Stimulated activated CD4-positive, alpha-beta T cell treated with anti-CD3 and anti-CD28 coated beads, Interleukin-4, amount 100 ng/mL, for 1 hour (primary cell): Measurements from ENCODE around the gene ZBTB45.
A peak's percentile ranks its signal among the peaks of the same experiment; 100 is the strongest.

Experiments used
- DNase-seq: peaks from one replicate; pipeline ENCODE4 v3.0.0-alpha.2; 2020

Gene ZBTB45

GRCh38 chr19:58538257-58539168, 18.9 kb upstream of the ZBTB45 start:
- DNase-seq = peak; percentile 46

- DNase-seq = no peak
Measured at GRCh38 chr19:58536852-58537798, 17.5 kb upstream of the ZBTB45 start.

- DNase-seq = no peak
Measured at GRCh38 chr19:58535857-58536256, 16.2 kb upstream of the ZBTB45 start.

GRCh38 chr19:58531034-58531840, 11.6 kb upstream of the ZBTB45 start:
- no peak for DNase-seq

- no peak for DNase-seq
Measured at GRCh38 chr19:58529405-58529804, 9.8 kb upstream of the ZBTB45 start.

- DNase-seq = no peak
Measured at GRCh38 chr19:58522709-58523108, 3.1 kb upstream of the ZBTB45 start.

GRCh38 chr19:58521651-58522050, 2.0 kb upstream of the ZBTB45 start:
- no peak for DNase-seq

- no peak for DNase-seq
Measured at GRCh38 chr19:58520257-58520599, 618 bp upstream of the ZBTB45 start.

GRCh38 chr19:58519087-58519354, 589 bp downstream of the ZBTB45 start:
- peak; percentile 52 for DNase-seq

- DNase-seq = no peak
Measured at GRCh38 chr19:58518256-58519086, 1.1 kb downstream of the ZBTB45 start.

- DNase-seq = no peak
Measured at GRCh38 chr19:58516964-58517833, 2.4 kb downstream of the ZBTB45 start.

GRCh38 chr19:58516246-58516836, 3.3 kb downstream of the ZBTB45 start:
- DNase-seq = no peak

- DNase-seq = no peak
Measured at GRCh38 chr19:58515259-58515658, 4.4 kb downstream of the ZBTB45 start.

- DNase-seq = no peak
Measured at GRCh38 chr19:58514564-58515022, 5.0 kb downstream of the ZBTB45 start.

- peak; percentile 97 for DNase-seq
Measured at GRCh38 chr19:58513694-58514563, 5.7 kb downstream of the ZBTB45 start.

GRCh38 chr19:58513213-58513693, 6.4 kb downstream of the ZBTB45 start:
- no peak for DNase-seq

GRCh38 chr19:58511353-58512208, 8.0 kb downstream of the ZBTB45 start, which contains the start of gene SLC27A5:
Gene SLC27A5, minus strand, starts transcription at chr19:58511992. Its CDS starts 37 bp downstream, at chr19:58511955.
- no peak for DNase-seq
